Small intestine (tissue), 7 donors: ENCODE measurements around the gene LBP. TPM values are rescaled to one million over a fixed set of nuclear protein-coding genes. Genes with fewer than 3 reads are reported as not detected.
A peak's percentile ranks its signal among the peaks of the same experiment; 100 is the strongest.

Experiments used
- DNase-seq, 2 donors: peaks; one replicate each; pipeline versions ENCODE4 v3.0.0 to v3.0.0-alpha.2; 2013
- FAIRE-seq: peaks from 2 replicates; lab custom pipeline; 2012; peaks lifted over from hg19 to GRCh38; lab: Jason Lieb, UNC
- H3K27ac ChIP-seq, 3 donors: one replicate each; pipeline ENCODE4 v1.5.1; 2013; ENCODE audit warnings: low read length in 2 of 3, mild to moderate bottlenecking in 2 of 3, control low read depth in 1 of 3, inconsistent platforms in 1 of 3, low read depth in 1 of 3, moderate library complexity in 1 of 3
- H3K27me3 ChIP-seq, 3 donors: one replicate each; pipeline ENCODE4 v1.6.1; 2013; ENCODE audit warnings: low read length in 3 of 3, inconsistent platforms in 1 of 3; ENCODE audit not compliant: control insufficient read depth in 3 of 3, insufficient read depth in 3 of 3
- H3K36me3 ChIP-seq, 3 donors: one replicate each; pipeline ENCODE4 v1.6.1; 2013; ENCODE audit warnings: low read length in 3 of 3, inconsistent platforms in 1 of 3, low read depth in 1 of 3, mild to moderate bottlenecking in 1 of 3, moderate library complexity in 1 of 3; ENCODE audit not compliant: control insufficient read depth in 3 of 3, insufficient read depth in 2 of 3
- H3K4me1 ChIP-seq, 3 donors: one replicate each; pipeline ENCODE4 v1.6.1; 2013; ENCODE audit warnings: low read length in 2 of 3, inconsistent platforms in 1 of 3, low read depth in 1 of 3, mild to moderate bottlenecking in 1 of 3, moderate library complexity in 1 of 3; ENCODE audit not compliant: control insufficient read depth in 3 of 3, insufficient read depth in 2 of 3
- H3K4me3 ChIP-seq, 3 donors: one replicate each; pipeline ENCODE4 v1.5.1; 2013; ENCODE audit warnings: low read length in 3 of 3, control low read depth in 1 of 3, inconsistent platforms in 1 of 3, low read depth in 1 of 3, mild to moderate bottlenecking in 1 of 3, moderate library complexity in 1 of 3
- H3K9me3 ChIP-seq, 2 donors: one replicate each; pipeline ENCODE4 v1.6.1; 2013; ENCODE audit warnings: low read depth in 1 of 2, low read length in 1 of 2; ENCODE audit not compliant: control insufficient read depth in 2 of 2, insufficient read depth in 1 of 2
- WGBS, 3 donors: extraction: QIAGEN DNeasy Blood & Tissue Kit; methylation state at CpG; one replicate each; pipeline ENCODE4 v1.1.7; 2013; 5-methylcytosine and 5-hydroxymethylcytosine counted together
- polyA plus RNA-seq, 4 donors: library from polyadenylated mRNA; stranded (reverse) in 3 of 4; unstranded in 1 of 4; fragments of 200-250 nt in 3 of 4; fragments of 120-200 nt in 1 of 4; gene quantifications; one replicate each; pipeline versions ENCODE4 v1.2.1 to v1.2.3, GENCODE V29; 2013
- donor health status: healthy with polysubstance abuse.
- donor health status: control.
- donor health status: control.
- donor health status: Bipolar disorder and iron deficiency.
- donor health status: healthy.

The LBP gene
- polyA plus RNA-seq, 4 donors, result 0.49 TPM; not detected in 3

- WGBS, 3 donors, result 47 to 54% (median 49%) methylated on average over 8 of the region's 8 CpGs
- Histone ChIP-seq H3K4me1 (no peaks in the 10 kb centered on the region), H3K27ac (no peak overlapping the region), H3K9me3 (peaks cover 0 to 6% of the 10 kb centered on the region in 2 donors), H3K36me3 (no peaks in the 10 kb centered on the region), H3K4me3 (no peak overlapping the region), H3K27me3 (peaks cover 0 to 10% (median 7%) of the 10 kb centered on the region in 3 donors)
- DNase-seq (peak in 1 of 2 donors; percentile 16), FAIRE-seq (no peak)
These were observed 41.3 kb upstream of the LBP start for GRCh38 chr20:38304845-38305447.

- Histone ChIP-seq H3K27me3 (peaks cover 0 to 10% (median 10%) of the 10 kb centered on the region in 3 donors), H3K4me3 (no peak overlapping the region), H3K27ac (no peak overlapping the region), H3K36me3 (no peaks in the 10 kb centered on the region), H3K9me3 (peaks cover 0 to 6% of the 10 kb centered on the region in 2 donors), H3K4me1 (no peaks in the 10 kb centered on the region)
- WGBS, 3 donors, result 82 to 86% (median 82%) methylated on average over 4 of the region's 4 CpGs
- FAIRE-seq, result no peak
- DNase-seq, result no peak
These were observed 40.7 kb upstream of the LBP start for GRCh38 chr20:38305541-38305940.

GRCh38 chr20:38306379-38306778, 39.9 kb upstream of the LBP start:
- no peak for DNase-seq
- WGBS, 3 donors, result 78 to 82% (median 82%) methylated on average over 6 of the region's 6 CpGs
- FAIRE-seq, result no peak
- H3K27me3 ChIP-seq, result peaks cover 0 to 10% (median 10%) of the 10 kb centered on the region in 3 donors
- no peaks in the 10 kb centered on the region for H3K36me3 ChIP-seq
- peaks cover 0 to 6% of the 10 kb centered on the region in 2 donors for H3K9me3 ChIP-seq
- H3K4me1 ChIP-seq, result no peaks in the 10 kb centered on the region
- no peak overlapping the region for H3K27ac ChIP-seq
- H3K4me3 ChIP-seq, result no peak overlapping the region

DNA sequence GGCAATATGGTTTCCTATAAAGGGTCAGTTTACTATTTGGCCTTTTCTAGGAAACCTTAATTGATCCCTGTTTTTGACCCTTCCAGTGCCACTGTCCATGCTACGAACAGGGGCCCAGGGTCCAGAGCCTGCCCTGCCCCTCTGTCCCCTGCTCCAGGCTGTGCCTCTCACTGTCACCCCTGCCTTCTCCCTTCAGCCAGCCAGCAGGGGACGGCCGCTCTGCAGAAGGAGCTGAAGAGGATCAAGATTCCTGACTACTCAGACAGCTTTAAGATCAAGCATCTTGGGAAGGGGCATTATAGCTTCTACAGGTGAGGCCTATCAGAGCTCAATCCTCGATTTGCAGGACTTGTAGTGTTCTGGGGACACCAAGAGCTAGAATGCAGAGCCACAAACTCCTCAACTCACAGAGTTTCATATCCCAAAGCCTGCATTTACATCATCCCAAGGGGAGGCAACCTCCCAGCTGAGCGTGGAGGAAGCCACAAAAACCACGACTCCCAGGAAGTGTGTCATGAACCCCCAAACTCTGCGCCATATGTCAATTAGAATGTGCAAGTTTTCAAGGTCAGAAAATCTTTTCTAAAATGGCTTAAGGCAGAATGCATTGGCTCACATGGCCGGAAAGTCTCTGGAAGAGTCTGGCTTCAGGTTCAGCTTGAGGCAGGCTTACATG, 38.8 kb upstream of the LBP start:
- H3K36me3 ChIP-seq, result no peaks in the 10 kb centered on the region
- FAIRE-seq, result no peak
- WGBS, 3 donors, result 79 to 81% (median 79%) methylated on average over 8 of the region's 8 CpGs

DNA sequence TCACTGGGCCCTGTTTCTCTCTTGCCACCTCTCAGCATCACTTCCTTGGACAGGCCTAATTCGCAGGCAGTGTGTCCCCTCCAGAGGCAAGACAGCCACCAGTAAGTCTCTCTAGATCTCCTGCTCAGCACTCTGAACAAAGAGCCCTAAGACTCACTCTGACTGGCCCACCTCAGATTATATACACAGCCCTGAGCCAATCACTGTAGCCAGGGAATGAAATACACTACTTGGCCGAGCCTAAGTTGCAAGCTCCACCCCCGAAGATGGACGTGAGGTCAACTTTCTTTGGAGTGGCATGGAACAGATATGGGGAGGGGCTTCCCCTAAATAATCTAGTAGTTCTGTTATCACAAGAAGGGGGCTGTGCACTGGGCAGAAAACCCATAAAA, 38.2 kb upstream of the LBP start:
- Histone ChIP-seq H3K27me3 (peaks cover 0 to 10% (median 7%) of the 10 kb centered on the region in 3 donors), H3K36me3 (no peaks in the 10 kb centered on the region), H3K9me3 (peaks cover 0 to 6% of the 10 kb centered on the region in 2 donors), H3K27ac (no peak overlapping the region), H3K4me3 (no peak overlapping the region), H3K4me1 (no peaks in the 10 kb centered on the region)
- no peak for DNase-seq
- FAIRE-seq, result no peak
- WGBS, 3 donors, result 53 to 63% (median 57%) methylated on average over 4 of the region's 4 CpGs

More for the DNA sequence above, 38.8 kb upstream of the LBP start:
- H3K27me3 ChIP-seq, result peaks cover 0 to 12% (median 10%) of the 10 kb centered on the region in 3 donors
- H3K27ac ChIP-seq, result no peak overlapping the region
- no peak for DNase-seq
- H3K9me3 ChIP-seq, result peaks cover 0 to 6% of the 10 kb centered on the region in 2 donors
- H3K4me3 ChIP-seq, result no peak overlapping the region
- H3K4me1 ChIP-seq, result no peaks in the 10 kb centered on the region

DNA sequence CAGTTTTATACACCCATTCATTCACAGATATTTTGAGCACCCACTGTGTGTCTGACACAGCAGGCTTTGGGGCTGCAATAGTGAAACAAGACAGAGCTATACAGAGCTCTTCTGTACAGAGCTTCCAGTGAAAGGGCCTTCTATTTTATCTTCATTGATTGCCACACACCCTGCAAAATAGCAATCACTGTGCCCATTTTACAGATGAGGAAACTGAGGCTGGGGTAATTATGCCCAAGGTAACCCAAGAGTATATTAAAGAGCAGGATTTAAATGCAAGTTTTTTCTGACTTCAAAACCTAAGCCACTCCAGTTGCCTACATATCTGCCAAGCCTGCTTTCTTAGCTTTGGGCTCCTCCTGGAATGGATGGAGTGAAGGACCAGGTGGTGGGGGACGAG, 37.8 kb upstream of the LBP start:
- no peak for DNase-seq
- no peak overlapping the region for H3K4me3 ChIP-seq
- H3K36me3 ChIP-seq, result no peaks in the 10 kb centered on the region
- H3K27ac ChIP-seq, result no peak overlapping the region
- peaks cover 0 to 10% (median 7%) of the 10 kb centered on the region in 3 donors for H3K27me3 ChIP-seq
- no peak for FAIRE-seq
- no peaks in the 10 kb centered on the region for H3K4me1 ChIP-seq
- H3K9me3 ChIP-seq, result peaks cover 0 to 6% of the 10 kb centered on the region in 2 donors
- 19 to 89% (median 47%) methylated on average over 1 of the region's 1 CpG for WGBS, 3 donors

DNA sequence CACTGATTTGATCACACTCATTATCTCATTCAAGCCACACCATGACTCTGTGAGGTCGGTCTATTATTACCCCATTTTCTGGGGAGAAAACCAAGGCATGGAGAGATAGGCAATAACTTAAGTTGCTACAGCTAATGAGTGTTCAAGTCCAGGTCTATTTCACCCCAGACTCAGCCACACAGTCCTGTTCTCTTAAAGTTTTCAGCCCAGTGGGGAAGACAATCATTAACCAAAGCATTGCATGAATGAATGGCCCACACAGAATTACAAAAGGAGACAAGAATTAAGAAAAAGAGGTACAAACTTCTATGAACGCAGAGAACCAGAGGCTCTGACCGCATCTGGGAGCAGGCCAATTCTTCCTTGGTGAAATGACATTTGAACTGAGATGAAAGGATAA, 35.2 kb upstream of the LBP start:
- no peak overlapping the region for H3K4me3 ChIP-seq
- DNase-seq (no peak), FAIRE-seq (no peak)
- 72 to 85% (median 73%) methylated on average over 3 of the region's 3 CpGs for WGBS, 3 donors
- no peak overlapping the region for H3K27ac ChIP-seq
- H3K27me3 ChIP-seq, result peaks cover 0 to 7% (median 2%) of the 10 kb centered on the region in 3 donors
- peaks cover 0 to 6% of the 10 kb centered on the region in 2 donors for H3K9me3 ChIP-seq
- H3K4me1 ChIP-seq, result no peaks in the 10 kb centered on the region
- H3K36me3 ChIP-seq, result no peaks in the 10 kb centered on the region

- Histone ChIP-seq H3K4me1 (no peaks in the 10 kb centered on the region), H3K36me3 (no peaks in the 10 kb centered on the region), H3K9me3 (peaks cover 0 to 6% of the 10 kb centered on the region in 2 donors), H3K27ac (no peak overlapping the region), H3K4me3 (no peak overlapping the region), H3K27me3 (peaks cover 0 to 7% (median 0%) of the 10 kb centered on the region in 3 donors)
- FAIRE-seq, result no peak
- WGBS, 3 donors, result 40 to 60% (median 45%) methylated on average over 3 of the region's 3 CpGs
- no peak for DNase-seq
These were observed 34.8 kb upstream of the LBP start for GRCh38 chr20:38311491-38311890.
